GM23338 (cell line): ENCODE data around the gene SKP1. TPM values are rescaled to one million over a fixed set of nuclear protein-coding genes. Genes with fewer than 3 reads are reported as not detected.

Experiments
- ATAC-seq: fragments of 200-7000 bp; cut with Tn5 transposase; 3 replicates; pipeline ENCODE4 v1.9.1; 2020
- DNase-seq: peaks from one replicate; pipeline ENCODE4 v3.0.0-alpha.2; 2015; ENCODE audit warnings: low spot score
- H2AFZ ChIP-seq: fragments of 200-600 bp; sonication (generic); 2 replicates; pipeline ENCODE4 v1.8.0; 2016; ENCODE audit warnings: antibody characterized with exemption, mild to moderate bottlenecking, moderate library complexity
- H3F3A ChIP-seq: fragments of 200-600 bp; sonication (generic); replicated peaks from 2 replicates; pipeline ENCODE4 v1.8.0; 2017; ENCODE audit warnings: antibody characterized with exemption, mixed run types, low read depth
- H3K27ac ChIP-seq: fragments of 200-600 bp; sonication (generic); 2 replicates; pipeline ENCODE4 v1.6.1; 2016; ENCODE audit warnings: low read depth
- H3K27me3 ChIP-seq: fragments of 200-600 bp; sonication (generic); 2 replicates; pipeline ENCODE4 v1.8.0; 2016; ENCODE audit warnings: mild to moderate bottlenecking, mixed run types, moderate library complexity; ENCODE audit not compliant: insufficient read depth
- H3K36me3 ChIP-seq: fragments of 200-600 bp; sonication (generic); 2 replicates; pipeline ENCODE4 v1.8.0; 2016; ENCODE audit warnings: mild to moderate bottlenecking; ENCODE audit not compliant: insufficient read depth
- H3K4me1 ChIP-seq: fragments of 200-600 bp; sonication (generic); 2 replicates; pipeline ENCODE4 v1.8.0; 2016; ENCODE audit warnings: mild to moderate bottlenecking, moderate library complexity; ENCODE audit not compliant: insufficient read depth
- H3K4me2 ChIP-seq: fragments of 200-600 bp; sonication (generic); 2 replicates; pipeline ENCODE4 v1.7.1; 2017; ENCODE audit warnings: mixed run types
- H3K4me3 ChIP-seq: fragments of 200-600 bp; sonication (generic); 2 replicates; pipeline ENCODE4 v1.6.1; 2016; ENCODE audit warnings: mixed run types
- H3K79me2 ChIP-seq: fragments of 200-600 bp; sonication (generic); replicated peaks from 2 replicates; pipeline ENCODE4 v1.8.0; 2017; ENCODE audit warnings: mild to moderate bottlenecking; ENCODE audit not compliant: insufficient read depth
- H3K9me2 ChIP-seq: fragments of 200-600 bp; sonication (generic); 2 replicates; pipeline ENCODE4 v1.8.0; 2017; ENCODE audit not compliant: insufficient read depth
- H4K20me1 ChIP-seq: fragments of 200-600 bp; sonication (generic); replicated peaks from 2 replicates; pipeline ENCODE4 v1.8.0; 2017; ENCODE audit warnings: mild to moderate bottlenecking; ENCODE audit not compliant: insufficient read depth
- H3K27ac Mint-ChIP-seq: 2 replicates; pipeline ENCODE4 v1.8.0; 2020; ENCODE audit warnings: inconsistent platforms, mild to moderate bottlenecking, moderate library complexity, mixed read lengths
- H3K27me3 Mint-ChIP-seq: 3 replicates; pipeline ENCODE4 v1.8.0; 2022; ENCODE audit warnings: low read depth, mild to moderate bottlenecking, moderate library complexity, mixed read lengths, inconsistent platforms; ENCODE audit not compliant: insufficient read depth, poor library complexity
- H3K36me3 Mint-ChIP-seq: 3 replicates; pipeline ENCODE4 v1.8.0; 2021; ENCODE audit warnings: low read depth, mild to moderate bottlenecking, inconsistent platforms, moderate library complexity, mixed read lengths
- H3K4me1 Mint-ChIP-seq: 3 replicates; pipeline ENCODE4 v1.8.0; 2020; ENCODE audit warnings: mild to moderate bottlenecking, inconsistent platforms, mixed read lengths
- H3K4me3 Mint-ChIP-seq: 3 replicates; pipeline ENCODE4 v1.8.0; 2021; ENCODE audit warnings: moderate library complexity, mild to moderate bottlenecking, inconsistent platforms, mixed read lengths
- H3K9me3 Mint-ChIP-seq: 3 replicates; pipeline ENCODE4 v1.8.0; 2020; ENCODE audit warnings: moderate library complexity, mild to moderate bottlenecking, inconsistent platforms, mixed read lengths
- CREB1 ChIP-seq: fragments of 250-450 bp; sonication (Bioruptor Pico); IDR thresholded peaks from 2 replicates; pipeline ENCODE4 v1.5.0; 2020; ENCODE audit warnings: low read depth, mild to moderate bottlenecking, moderate library complexity
- CTCF ChIP-seq, 2 experiments: fragments of 200-600 bp in 1 of 2; sonication (generic) in 1 of 2; conservative IDR thresholded peaks; 2 replicates each; pipeline versions ENCODE4 v1.5.1 to v1.6.1; 2016 to 2017; ENCODE audit warnings: antibody characterized with exemption in 2 of 2, low read depth in 2 of 2, mild to moderate bottlenecking in 2 of 2, moderate library complexity in 1 of 2
- EZH2 ChIP-seq: fragments of 200-600 bp; sonication (generic); IDR thresholded peaks from one replicate; pipeline ENCODE4 v1.8.0; 2017; ENCODE audit warnings: antibody characterized with exemption, mild to moderate bottlenecking, low read depth; ENCODE audit not compliant: unreplicated experiment
- EZH2phosphoT487 ChIP-seq: fragments of 200-600 bp; sonication (generic); IDR thresholded peaks from one replicate; pipeline ENCODE4 v1.8.1; 2018; ENCODE audit warnings: antibody characterized with exemption; ENCODE audit not compliant: unreplicated experiment
- JUNB ChIP-seq: IDR thresholded peaks from one replicate; pipeline ENCODE4 v1.6.1; 2016; ENCODE audit warnings: antibody characterized with exemption; ENCODE audit not compliant: unreplicated experiment
- NANOG ChIP-seq: IDR thresholded peaks from 2 replicates; pipeline ENCODE4 v1.6.1; 2016; ENCODE audit warnings: antibody characterized with exemption, borderline replicate concordance
- POLR2AphosphoS5 ChIP-seq: IDR thresholded peaks from 2 replicates; pipeline ENCODE4 v1.6.1; 2016; ENCODE audit warnings: antibody characterized with exemption, low read depth
- REST ChIP-seq: IDR thresholded peaks from one replicate; pipeline ENCODE4 v1.6.1; 2018; ENCODE audit warnings: antibody characterized with exemption; ENCODE audit not compliant: unreplicated experiment
- STAT1 ChIP-seq: IDR thresholded peaks from one replicate; pipeline ENCODE4 v1.6.1; 2016; ENCODE audit warnings: antibody characterized with exemption; ENCODE audit not compliant: unreplicated experiment
- ZNF114 ChIP-seq: fragments of 250-450 bp; sonication (Bioruptor Pico); IDR thresholded peaks from 2 replicates; pipeline ENCODE4 v1.5.0; 2020; ENCODE audit warnings: mild to moderate bottlenecking, moderate library complexity
- ZNF331 ChIP-seq: fragments of 250-450 bp; sonication (Bioruptor Pico); IDR thresholded peaks from 2 replicates; pipeline ENCODE4 v1.5.0; 2020; ENCODE audit warnings: low read depth, mild to moderate bottlenecking, moderate library complexity
- ZNF462 ChIP-seq: fragments of 250-450 bp; sonication (Bioruptor Pico); IDR thresholded peaks from 2 replicates; pipeline ENCODE4 v1.5.0; 2020; ENCODE audit warnings: mild to moderate bottlenecking, moderate library complexity
- polyA plus RNA-seq: library from polyadenylated mRNA; unstranded; fragments of >200 nt; fragmentation: Nextera tagmentation; extraction: Ambion mirVana; gene quantifications from 2 replicates; pipeline ENCODE4 v1.2.1, GENCODE V29; 2016
- total RNA-seq: library from RNA; depleted of rRNA; stranded (reverse); fragments of >200 nt; shearing (Covaris generic); gene quantifications from 2 replicates; pipeline ENCODE4 v1.2.3, GENCODE V29; 2014
- TF ChIP-seq, protein P1 (sequence below): IDR thresholded peaks from 2 replicates; pipeline ENCODE4 v1.6.1; 2016; ENCODE audit warnings: antibody characterized with exemption

The SKP1 gene
- total and polyA plus RNA-seq, 2 experiments from 2014 or later: 244 to 440 TPM

DNA sequence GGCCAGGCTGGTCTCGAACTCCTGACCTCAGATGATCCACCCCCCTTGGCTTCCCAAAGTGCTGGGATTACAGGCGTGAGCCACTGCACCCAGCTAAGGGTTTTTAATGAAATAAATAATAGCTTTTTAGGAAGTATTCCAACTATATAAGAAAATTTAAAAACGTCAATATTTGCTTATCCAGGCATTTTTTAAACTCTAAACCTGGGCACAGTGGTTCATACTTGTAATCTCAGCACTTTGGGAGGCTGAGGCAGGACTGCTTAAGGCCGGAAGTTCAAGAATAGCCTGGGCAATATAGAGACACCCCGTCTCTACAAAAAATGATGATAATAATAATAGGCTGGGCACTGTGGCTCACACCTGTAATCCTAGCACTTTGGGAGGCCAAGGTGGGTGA, 14.2 kb downstream of the SKP1 start:
- Mint-ChIP-seq H3K9me3 (no peaks in the 10 kb centered on the region; the same call in 1 of the 3 replicates), H3K36me3 (peaks cover 78% of the 10 kb centered on the region), H3K27me3 (no peaks in the 10 kb centered on the region), H3K4me3 (no peak overlapping the region), H3K27ac (no peak overlapping the region), H3K4me1 (no peaks in the 10 kb centered on the region)
- TF ChIP-seq ZNF462 (CRISPR knock-in tag): no peak
- TF ChIP-seq EZH2phosphoT487: no peak
- TF ChIP-seq JUNB: no peak
- TF ChIP-seq, protein P1, sequence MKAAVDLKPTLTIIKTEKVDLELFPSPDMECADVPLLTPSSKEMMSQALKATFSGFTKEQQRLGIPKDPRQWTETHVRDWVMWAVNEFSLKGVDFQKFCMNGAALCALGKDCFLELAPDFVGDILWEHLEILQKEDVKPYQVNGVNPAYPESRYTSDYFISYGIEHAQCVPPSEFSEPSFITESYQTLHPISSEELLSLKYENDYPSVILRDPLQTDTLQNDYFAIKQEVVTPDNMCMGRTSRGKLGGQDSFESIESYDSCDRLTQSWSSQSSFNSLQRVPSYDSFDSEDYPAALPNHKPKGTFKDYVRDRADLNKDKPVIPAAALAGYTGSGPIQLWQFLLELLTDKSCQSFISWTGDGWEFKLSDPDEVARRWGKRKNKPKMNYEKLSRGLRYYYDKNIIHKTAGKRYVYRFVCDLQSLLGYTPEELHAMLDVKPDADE: no peak
- no peak for TF ChIP-seq CREB1
- TF ChIP-seq STAT1: no peak
- TF ChIP-seq ZNF331: no peak
- TF ChIP-seq CTCF (conservative IDR thresholded peaks at IDR 0.05; ENCODE audit: low read depth in 2 of 2): no peak
- no peak for TF ChIP-seq ZNF114 (CRISPR knock-in tag)
- no peak for TF ChIP-seq NANOG
- TF ChIP-seq POLR2AphosphoS5: no peak
- TF ChIP-seq REST: no peak
- no peak for TF ChIP-seq EZH2
- Histone ChIP-seq H3K9me2 (no peaks in the 10 kb centered on the region), H3K4me1 (no peaks in the 10 kb centered on the region), H3F3A (no peaks in the 10 kb centered on the region), H2AFZ (no peak overlapping the region), H3K4me3 (no peak overlapping the region), H3K27me3 (no peaks in the 10 kb centered on the region), H3K27ac (no peak overlapping the region), H3K36me3 (peaks cover 41% of the 10 kb centered on the region), H4K20me1 (peaks cover 5% of the 10 kb centered on the region; the same call in 1 of the 2 replicates), H3K79me2 (peaks cover 41% of the 10 kb centered on the region), H3K4me2 (no peak overlapping the region)
- ATAC-seq: no peak
- DNase-seq: no peak
